HG03565 (cell line): ENCODE data around the gene DNM3.

ENCODE experiments used
- ATAC-seq: cut with Tn5 transposase; IDR thresholded peaks from one replicate; pipeline ENCODE4 v1.9.1; 2021; ENCODE audit warnings: mild to moderate bottlenecking, moderate library complexity; ENCODE audit not compliant: unreplicated experiment

Gene DNM3

GRCh38 chr1:171916315-171916771, 75.0 kb downstream of the DNM3 start:
- no peak for ATAC-seq

DNA sequence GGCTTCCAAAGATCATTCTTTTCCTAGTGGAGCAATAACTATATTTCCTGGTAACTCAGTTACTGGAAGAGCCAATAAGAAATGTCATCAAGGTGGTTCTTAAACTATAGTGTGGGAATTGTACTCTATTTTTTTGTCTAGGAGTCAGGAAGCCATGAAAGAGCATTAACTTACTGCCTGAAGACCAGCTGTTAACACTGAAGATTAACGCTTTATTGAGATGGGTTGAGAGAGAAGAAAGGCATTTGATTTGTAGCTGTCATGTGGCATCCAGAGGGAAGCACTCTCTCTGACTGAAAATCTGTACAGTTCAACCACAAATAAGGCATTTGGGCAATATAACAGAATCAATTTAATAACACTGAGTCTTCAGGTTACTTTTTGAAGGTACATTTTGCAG, 76.0 kb downstream of the DNM3 start:
- no peak for ATAC-seq

- no peak for ATAC-seq
Measured at GRCh38 chr1:171919891-171920887, 78.9 kb downstream of the DNM3 start.

- ATAC-seq, result no peak
Measured at GRCh38 chr1:171922999-171923398, 81.7 kb downstream of the DNM3 start.

DNA sequence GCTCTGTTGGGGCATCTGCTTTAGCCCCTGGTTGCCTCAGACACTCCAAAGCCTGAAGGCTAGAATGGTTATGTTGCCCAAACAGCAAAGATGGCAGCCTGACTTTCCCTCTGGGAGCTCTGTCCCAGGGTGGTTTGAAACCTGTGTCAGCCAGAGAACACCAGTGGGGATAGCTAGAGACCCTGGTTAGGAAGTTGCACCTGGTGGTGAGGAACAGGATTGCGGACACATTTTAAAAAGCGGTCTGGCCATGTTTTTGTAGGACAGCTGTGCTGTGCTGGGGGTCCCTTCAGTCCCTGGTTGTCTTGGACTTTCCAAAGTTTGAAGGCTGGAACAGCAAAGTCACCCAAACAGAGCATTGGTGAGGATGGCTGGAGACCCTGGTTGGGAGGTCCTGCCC, 87.8 kb downstream of the DNM3 start:
- ATAC-seq, result no peak

- no peak for ATAC-seq
Measured at GRCh38 chr1:171931752-171932151, 90.5 kb downstream of the DNM3 start.

GRCh38 chr1:171934664-171935063, 93.4 kb downstream of the DNM3 start:
- no peak for ATAC-seq

- ATAC-seq, result no peak
Measured at GRCh38 chr1:171935086-171935485, 93.8 kb downstream of the DNM3 start.

GRCh38 chr1:171935664-171936063, 94.4 kb downstream of the DNM3 start:
- no peak for ATAC-seq

GRCh38 chr1:171937938-171938337, 96.6 kb downstream of the DNM3 start:
- ATAC-seq, result no peak

DNA sequence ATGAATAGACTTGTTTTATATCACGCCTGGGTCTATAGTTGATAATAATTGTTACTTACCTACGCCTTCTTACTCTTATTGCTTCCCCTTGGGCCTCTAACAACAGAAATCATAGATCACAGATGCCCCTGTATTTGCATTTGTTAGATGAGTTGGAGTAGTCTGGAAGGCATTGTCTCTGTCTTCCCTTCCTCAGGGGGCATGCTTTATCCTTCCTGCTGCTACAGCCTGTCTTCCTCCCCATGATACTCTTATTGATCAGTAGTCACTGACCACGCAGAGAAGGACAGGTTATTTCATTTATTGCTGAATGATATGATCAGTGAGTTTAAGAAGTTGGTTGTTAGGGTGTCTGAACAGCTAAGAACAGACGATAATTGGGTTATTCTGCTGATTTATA, 98.4 kb downstream of the DNM3 start:
- ATAC-seq, result no peak

GRCh38 chr1:171940368-171940767, 99.1 kb downstream of the DNM3 start:
- ATAC-seq, result no peak

GRCh38 chr1:171941920-171942319, 100.6 kb downstream of the DNM3 start:
- no peak for ATAC-seq

DNA sequence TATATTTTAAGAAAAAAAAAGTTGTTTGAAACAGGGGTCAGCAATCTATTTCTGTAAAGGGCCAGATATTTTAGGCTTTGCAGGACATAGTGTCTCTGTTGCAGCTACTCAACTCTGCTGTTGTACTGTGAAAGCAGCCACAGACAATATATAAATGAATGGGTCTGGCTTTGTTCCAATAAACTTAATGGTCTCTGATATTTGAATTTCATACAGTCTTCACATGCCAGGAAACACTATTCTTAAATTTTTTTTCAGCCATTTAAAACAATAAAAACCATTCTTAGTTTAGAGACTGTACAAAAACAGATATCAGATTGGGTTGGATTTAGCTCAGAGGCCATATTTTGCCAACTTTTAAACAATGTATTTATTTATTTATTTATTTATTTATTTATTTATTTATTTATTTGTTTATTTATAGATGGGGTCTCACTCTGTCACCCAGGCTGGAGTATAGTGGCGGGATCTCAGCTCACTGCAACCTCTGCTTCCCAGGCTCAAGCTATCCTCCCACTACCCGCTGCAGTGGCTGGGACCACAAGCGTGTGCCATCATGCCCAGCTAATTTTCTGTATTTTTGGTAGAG, 102.8 kb downstream of the DNM3 start:
- no peak for ATAC-seq

DNA sequence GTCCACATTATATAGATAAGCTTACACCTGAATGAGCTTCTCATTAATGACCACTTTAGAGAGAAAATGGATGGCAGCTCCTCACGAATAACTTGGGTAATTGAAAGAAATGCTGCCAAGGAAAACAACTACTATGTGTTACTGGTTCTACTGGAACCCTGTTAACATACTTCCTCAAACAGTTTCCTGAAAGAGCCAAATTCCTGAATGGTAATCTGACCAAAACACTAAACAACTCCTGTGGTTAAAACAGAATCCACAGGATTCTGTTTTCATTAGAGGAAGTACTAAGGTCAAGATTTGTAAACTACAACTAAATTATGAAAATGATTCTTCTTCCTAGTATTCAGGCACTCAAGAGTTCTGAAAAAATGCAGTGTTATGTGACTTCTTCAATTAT, 107.2 kb downstream of the DNM3 start:
- no peak for ATAC-seq

GRCh38 chr1:171949316-171949715, 108.0 kb downstream of the DNM3 start:
- no peak for ATAC-seq

DNA sequence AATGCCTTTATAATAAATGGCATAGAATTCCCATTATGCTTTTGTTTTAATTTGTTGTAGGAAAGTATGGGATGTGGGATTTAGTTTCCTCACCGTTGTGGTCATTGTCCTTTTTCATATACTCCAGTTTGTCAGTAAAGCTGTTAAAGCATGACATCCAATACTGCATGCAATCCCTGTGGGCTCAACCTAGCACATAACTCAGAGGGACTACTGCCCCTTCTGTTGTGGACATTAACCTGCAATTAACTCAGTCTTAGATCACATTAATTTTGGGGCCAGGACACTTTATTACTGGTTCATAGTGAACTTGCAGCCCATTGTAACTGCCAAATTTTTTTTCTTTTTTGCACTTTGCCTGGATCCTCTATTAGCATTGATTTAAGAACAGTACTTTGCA, 112.5 kb downstream of the DNM3 start:
- no peak for ATAC-seq

DNA sequence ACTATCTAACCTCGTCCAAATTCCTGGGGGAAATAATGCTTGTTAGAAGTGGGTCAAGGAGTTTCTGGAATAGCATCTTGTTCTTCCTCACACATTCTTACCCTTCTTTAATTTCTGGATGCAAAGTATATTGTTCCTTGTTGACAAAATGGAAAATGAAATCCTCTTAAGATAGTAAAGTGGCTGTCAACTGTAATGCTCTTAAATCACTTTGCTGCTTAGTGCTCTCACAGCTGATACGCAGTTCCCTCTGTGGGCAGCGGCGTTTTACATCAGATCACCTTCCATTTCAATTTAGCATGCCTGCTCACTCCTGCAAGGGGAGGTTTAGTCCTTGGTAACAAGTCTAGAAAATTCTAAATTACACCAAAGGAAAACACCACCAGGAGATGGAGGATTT, 113.1 kb downstream of the DNM3 start:
- no peak for ATAC-seq

- ATAC-seq, result no peak
Measured at GRCh38 chr1:171961861-171962260, 120.6 kb downstream of the DNM3 start.

- no peak for ATAC-seq
Measured at GRCh38 chr1:171963762-171964161, 122.5 kb downstream of the DNM3 start.

GRCh38 chr1:171965777-171966176, 124.5 kb downstream of the DNM3 start:
- no peak for ATAC-seq
